Dedifferentiated amniotic fluid mesenchymal stem cell (primary cell): ENCODE data around the gene FADS6.
A peak's percentile ranks its signal among the peaks of the same experiment; 100 is the strongest.
"Not testable (repeated sequence)": the region's sequence is repeated elsewhere in the genome, so short reads cannot be mapped to it uniquely, and the experiment has no call there.

Source experiments
- DNase-seq: peaks from one replicate; pipeline ENCODE4 v3.0.0-alpha.2; 2016; ENCODE audit errors: extremely low spot score

The FADS6 gene

GRCh38 chr17:74870028-74870427 is 23.4 kb downstream of the FADS6 start:
- not testable (repeated sequence) for DNase-seq

- no peak for DNase-seq
These were observed 24.6 kb downstream of the FADS6 start for GRCh38 chr17:74868908-74869255.

GRCh38 chr17:74868251-74868907 is 25.1 kb downstream of the FADS6 start:
- no peak for DNase-seq

- DNase-seq: no peak
These were observed 27.1 kb downstream of the FADS6 start for GRCh38 chr17:74866198-74866835.

- DNase-seq: no peak
These were observed 27.8 kb downstream of the FADS6 start for GRCh38 chr17:74865504-74866197.

- DNase-seq: peak; percentile 26
These were observed 28.5 kb downstream of the FADS6 start for GRCh38 chr17:74864866-74865395.

- DNase-seq: no peak
These were observed 29.1 kb downstream of the FADS6 start for GRCh38 chr17:74864297-74864865.

- DNase-seq: no peak
These were observed 29.8 kb downstream of the FADS6 start for GRCh38 chr17:74863420-74864296.

GRCh38 chr17:74862919-74863318 is 30.5 kb downstream of the FADS6 start:
- no peak for DNase-seq

GRCh38 chr17:74862108-74862901 is 31.1 kb downstream of the FADS6 start:
- DNase-seq: no peak

- DNase-seq: no peak
These were observed 31.7 kb downstream of the FADS6 start for GRCh38 chr17:74861662-74862107.

GRCh38 chr17:74860872-74861661 is 32.4 kb downstream of the FADS6 start:
- no peak for DNase-seq

- no peak for DNase-seq
These were observed 33.1 kb downstream of the FADS6 start for GRCh38 chr17:74860229-74860871.

- DNase-seq: no peak
These were observed 33.8 kb downstream of the FADS6 start, which contains the start of gene GRIN2C for GRCh38 chr17:74859459-74860228. TSS of gene GRIN2C (minus strand) at chr17:74859885. CDS start at chr17:74855092, 4,793 bp downstream.

- no peak for DNase-seq
These were observed 34.6 kb downstream of the FADS6 start for GRCh38 chr17:74858672-74859458.

GRCh38 chr17:74857191-74857590 is 36.2 kb downstream of the FADS6 start:
- no peak for DNase-seq

GRCh38 chr17:74856112-74856511 is 37.3 kb downstream of the FADS6 start:
- no peak for DNase-seq

- DNase-seq: no peak
These were observed 38.1 kb downstream of the FADS6 start for GRCh38 chr17:74855323-74855722.
